ENCODE data around the gene EVA1C.
"Not testable (repeated sequence)": the region's sequence is repeated elsewhere in the genome, so short reads cannot be mapped to it uniquely, and the experiment has no call there.

EVA1C gene

GRCh38 chr21:32389337-32390015, 23.0 kb upstream of the EVA1C start:
- DNase-seq (ENCODE audit: low read depth in 2 of 2, low spot score in 1 of 2): no peak

DNA sequence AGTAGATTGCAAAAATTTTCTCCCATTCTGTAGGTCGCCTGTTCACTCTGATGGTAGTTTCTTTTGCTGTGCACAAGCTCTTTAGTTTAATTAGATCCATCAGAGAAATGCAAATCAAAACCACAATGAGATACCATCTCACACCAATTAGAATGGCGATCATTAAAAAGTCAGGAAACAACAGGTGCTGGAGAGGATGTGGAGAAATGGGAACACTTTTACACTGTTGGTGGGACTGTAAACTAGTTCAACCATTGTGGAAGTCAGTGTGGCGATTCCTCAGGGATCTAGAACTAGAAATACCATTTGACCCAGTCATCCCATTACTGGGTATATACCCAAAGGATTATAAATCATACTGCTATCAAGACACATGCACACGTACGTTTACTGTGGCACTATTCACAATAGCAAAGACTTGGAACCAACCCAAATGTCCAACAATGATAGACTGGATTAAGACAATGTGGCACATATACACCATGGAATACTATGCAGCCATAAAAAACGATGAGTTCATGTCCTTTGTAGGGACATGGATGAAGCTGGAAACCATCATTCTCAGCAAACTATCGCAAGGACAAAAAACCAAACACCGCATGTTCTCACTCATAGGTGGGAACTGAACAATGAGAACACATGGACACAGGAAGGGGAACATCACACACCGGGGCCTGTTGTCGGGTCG, 21.8 kb upstream of the EVA1C start:
- not testable (repeated sequence) for DNase-seq (ENCODE audit: low read depth in 2 of 2, low spot score in 1 of 2)

DNA sequence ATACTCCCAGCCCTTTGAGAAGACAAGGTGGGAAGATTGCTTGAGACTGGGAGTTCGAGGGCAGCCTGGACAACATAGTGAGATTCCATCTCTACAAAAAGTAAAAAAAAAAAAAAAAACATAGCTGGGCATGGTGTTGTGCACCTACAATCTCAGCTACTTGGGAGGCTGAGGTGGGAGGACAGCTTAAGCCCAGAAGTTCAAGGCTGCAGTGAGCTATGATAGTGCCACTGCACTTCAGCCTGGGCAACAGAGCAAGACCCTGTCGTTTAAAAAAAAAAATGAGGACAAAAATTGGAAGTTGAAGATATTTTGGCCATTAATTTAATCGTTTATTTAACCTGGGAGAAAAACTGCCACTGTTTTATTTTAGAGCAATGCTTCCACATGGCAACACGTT, 20.8 kb upstream of the EVA1C start:
- DNase-seq (ENCODE audit: low read depth in 2 of 2, low spot score in 1 of 2): no peak

GRCh38 chr21:32392299-32392879, 20.1 kb upstream of the EVA1C start:
- no peak for DNase-seq (ENCODE audit: low read depth in 2 of 2, low spot score in 1 of 2)

GRCh38 chr21:32392880-32393676, 19.4 kb upstream of the EVA1C start, which contains the start of gene URB1:
Gene URB1 (minus strand): TSS chr21:32393012. CDS start chr21:32392910, 102 bp downstream.
- DNase-seq (ENCODE audit: low read depth in 2 of 2, low spot score in 1 of 2): peak; percentile 91 to 93

GRCh38 chr21:32393677-32394001, 18.9 kb upstream of the EVA1C start:
- DNase-seq (ENCODE audit: low read depth in 2 of 2, low spot score in 1 of 2): no peak

DNA sequence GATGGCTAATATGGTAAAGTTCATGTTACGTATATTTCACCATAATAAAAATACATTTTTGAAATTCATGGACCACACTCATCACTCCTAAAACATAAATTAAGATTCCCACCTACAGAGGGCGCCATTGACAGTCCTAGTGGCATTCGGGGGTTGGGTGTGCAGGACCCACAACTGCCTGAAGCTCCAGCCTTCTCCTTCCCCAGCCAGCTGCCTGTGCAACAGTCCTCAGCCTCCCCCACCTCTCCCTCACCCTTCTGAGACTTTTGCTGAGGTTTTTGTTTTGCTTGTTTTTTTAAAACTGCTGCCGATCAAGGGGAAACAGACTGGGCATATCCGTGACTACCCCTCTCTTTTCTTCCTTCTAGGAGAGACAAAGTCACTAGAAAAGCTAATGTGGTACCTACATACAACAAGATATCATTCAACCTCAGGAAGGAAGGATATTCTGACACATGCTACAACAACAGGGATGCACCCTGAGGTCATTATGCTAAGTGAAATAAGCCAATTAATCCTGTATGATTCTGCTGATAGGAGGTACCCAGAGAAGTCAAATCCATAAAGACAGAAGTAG, 9.2 kb upstream of the EVA1C start:
- DNase-seq (ENCODE audit: low read depth in 2 of 2, low spot score in 1 of 2): peak in 1 of 2 donors; percentile 28

- DNase-seq (ENCODE audit: low read depth in 2 of 2, low spot score in 1 of 2): no peak
These were observed 6.1 kb upstream of the EVA1C start for GRCh38 chr21:32406405-32406804.

DNA sequence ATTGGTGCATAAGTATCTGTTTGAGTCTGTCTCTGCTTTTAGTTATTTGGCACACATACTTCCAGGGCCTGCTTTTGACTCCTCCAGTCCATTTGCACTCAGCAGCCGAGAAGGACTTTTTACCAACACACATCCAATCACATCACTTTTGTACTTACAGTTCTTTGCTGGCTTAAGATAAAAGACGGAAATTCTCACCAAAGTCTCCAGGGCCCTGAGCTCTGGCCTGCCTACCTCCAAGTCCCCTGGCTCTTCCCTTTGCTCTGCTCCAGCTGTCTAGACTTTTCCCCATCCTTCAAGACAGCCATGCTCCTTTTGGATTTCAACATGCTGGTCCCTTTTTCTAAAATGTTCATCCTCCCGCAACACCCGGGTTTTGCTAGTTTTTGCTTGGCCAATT, 2.2 kb upstream of the EVA1C start:
- no peak for DNase-seq (ENCODE audit: low read depth in 2 of 2, low spot score in 1 of 2)

GRCh38 chr21:32410916-32411315, 1.6 kb upstream of the EVA1C start:
- DNase-seq (ENCODE audit: low read depth in 2 of 2, low spot score in 1 of 2): no peak

DNA sequence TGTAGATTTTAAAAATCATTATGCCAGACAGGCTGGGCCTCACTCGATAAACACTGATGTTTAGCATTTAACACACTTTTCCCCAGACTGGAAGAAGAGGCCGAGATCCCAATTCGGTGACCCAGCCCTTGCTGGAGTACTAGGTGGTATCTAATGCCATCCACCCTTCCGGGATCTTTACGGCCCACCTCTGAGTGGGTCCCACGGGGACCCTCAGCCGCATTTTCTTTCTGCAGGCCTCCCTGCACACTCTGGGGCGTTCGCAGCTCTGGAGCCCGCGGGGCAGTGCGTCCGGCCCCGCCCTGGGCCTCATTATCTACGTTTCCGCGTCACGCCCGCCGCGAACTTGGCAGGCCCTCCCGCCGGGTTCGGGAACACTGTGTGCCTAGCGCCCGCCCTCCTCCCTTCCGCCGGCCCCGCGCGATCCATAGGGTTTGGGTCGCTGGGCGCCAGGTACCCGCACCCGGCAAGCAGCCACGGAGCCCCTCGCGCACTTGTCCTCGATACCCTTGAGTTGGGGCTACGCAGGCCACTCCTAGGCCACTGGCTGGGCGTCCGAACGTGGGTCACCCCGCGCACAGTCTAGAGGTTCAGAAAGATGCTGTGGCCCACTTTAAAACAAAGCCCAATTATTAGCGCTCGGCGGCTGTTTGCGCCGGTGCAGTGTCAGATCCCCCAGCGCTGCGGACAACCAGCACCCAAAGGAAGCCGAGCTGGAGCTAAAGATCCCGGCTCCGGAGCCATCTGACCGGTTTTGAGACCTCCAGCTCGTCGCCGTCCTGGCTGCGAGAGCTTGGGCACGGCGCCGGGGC, 950 bp upstream of the EVA1C start:
- peak; percentile 28 to 38 for DNase-seq (ENCODE audit: low read depth in 2 of 2, low spot score in 1 of 2)

DNA sequence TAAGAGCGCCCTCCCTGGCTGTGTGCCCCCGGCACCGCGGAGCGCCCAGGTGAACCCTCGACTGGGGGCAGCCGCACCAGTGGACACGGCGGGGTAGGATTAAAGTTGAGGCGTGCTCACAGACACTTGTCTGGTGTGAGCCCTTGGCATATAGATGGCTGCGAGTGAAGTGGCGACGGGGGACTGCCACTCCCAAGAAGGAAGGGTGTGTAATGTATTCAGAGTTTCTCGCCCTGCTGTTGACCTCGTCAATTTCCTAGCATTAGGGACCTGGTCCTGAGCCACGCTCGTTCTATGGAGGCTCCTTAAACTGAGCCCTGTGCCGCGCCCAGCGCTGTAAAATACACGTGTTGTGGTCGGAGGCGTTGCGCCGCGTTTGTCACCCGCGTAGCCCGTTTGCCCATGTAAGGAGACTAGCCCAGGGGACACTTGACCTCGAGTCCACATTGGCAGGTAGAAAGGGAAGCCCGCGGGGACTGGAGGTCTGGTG, 554 bp downstream of the EVA1C start:
- no peak for DNase-seq (ENCODE audit: low read depth in 2 of 2, low spot score in 1 of 2)

DNA sequence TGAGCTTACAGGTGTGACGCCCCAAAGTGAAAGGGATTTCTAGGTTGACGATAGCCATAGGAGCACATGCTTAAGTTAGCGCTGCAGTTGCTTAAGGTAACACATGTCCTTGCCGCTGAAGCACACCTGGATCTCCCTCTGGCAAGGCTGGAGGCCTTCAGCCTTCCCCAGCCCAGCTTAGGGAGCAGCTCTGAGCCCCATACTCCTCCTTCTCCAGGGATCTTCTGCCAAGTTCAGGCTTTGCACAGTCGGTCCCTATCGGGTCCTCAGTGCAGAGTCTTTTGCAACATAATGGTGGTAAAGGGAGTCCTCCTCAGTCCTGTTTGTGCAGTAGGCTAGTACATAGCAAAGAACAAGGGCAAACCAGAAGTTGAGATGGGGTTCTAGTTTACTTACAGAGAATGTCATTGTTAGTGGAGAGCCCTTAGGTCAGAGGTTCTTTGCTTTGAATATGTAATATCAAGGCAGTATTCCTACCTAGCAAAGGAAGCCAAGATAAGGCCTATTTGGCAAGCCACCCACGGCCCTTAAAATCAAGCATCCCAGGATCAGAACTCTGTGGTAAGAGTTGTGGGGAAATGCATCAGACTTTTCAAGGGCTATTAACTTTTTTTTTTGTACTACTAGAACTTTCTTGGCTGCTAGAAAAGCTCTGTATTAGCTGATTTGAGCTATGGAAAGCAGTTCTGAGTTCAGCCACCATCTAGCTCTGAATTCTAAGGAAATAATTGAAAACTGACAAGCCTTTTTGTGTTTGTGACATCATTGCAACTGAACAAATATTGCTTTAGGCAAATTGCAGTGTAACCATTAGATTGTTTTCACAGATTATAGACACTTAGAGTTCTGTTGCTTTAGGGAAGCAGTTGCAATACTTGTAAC, 1.4 kb downstream of the EVA1C start:
- DNase-seq (ENCODE audit: low read depth in 2 of 2, low spot score in 1 of 2): no peak

DNA sequence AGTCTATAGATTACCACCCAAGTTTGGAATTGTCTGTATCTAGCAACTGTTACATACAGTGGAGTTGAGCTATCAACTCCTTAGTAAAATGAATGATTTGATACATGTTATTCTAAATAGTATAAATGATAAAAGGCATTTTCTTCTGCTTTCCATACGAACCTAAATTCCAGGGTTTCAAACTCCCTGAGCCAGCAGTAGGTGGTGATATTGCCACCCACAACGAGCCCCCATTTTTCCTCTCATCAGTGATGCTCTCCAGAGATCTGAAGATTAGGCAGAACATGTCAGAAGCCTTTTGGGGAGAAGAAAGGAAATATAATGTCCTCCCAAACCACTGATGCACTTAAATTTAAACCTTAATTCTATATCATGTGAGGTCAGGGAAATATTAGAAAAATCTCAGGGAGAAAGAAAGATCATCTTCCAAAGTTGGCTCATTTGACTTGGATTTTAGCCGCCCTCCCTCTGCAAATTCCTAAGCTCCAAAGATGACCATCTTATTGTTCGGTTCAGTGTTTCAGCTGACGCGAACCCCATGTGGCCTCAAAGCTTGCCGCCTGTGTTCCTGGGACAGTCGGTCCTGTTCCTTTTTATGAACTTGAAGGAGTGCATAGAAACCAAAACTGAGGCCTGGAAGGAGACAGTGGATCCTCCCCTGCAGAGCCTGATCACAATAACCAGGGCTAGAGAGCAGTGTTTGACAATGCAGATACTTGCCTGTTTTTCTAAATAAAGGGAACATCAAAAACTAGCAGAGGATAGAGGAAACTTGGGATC, 2.3 kb downstream of the EVA1C start:
- DNase-seq (ENCODE audit: low read depth in 2 of 2, low spot score in 1 of 2): no peak

DNA sequence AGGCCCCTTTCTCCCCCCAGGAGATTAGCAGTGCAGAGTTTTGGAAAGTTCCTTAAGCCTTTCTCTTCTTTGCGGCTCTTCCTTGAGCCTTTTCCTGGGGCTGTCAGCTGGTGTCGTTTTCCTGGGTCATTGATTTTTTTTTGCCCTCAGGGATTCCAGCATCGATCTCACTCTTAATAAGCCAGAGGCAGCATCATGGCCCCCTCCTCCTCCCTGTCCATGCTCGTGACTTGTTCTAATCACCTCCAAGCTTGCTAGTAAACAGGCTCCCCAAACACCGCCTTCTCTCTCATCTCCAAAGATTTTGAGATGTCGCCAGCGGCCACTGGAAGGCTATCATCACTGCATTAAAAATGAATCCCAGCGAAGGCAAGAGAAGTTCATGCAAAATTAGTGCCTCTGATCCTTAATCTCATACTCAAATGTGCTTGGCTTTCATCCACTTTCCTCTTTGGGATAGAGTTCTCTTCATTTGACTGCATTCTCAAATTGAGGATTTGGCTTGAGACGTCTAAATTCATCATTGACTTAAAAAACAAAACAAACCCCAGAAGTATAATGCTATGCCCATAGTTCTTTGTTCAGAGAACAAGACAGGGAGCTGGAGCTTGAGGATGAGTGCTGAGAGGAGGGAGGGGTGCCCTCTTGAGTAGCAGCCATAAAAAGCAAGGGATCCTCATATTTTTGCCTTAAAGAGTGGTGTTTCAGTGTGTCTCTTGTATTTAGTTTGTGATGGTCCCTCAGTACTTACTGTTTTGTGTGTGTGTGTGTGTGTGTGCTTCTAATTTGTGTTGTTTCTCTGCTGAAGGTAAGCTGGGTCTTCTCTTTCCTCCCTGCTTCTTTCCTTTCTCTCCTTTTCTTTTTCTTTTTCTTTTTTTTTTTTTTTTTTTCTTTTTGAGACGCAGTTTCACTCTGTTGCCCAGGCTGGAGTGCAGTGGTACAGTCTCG, 3.2 kb downstream of the EVA1C start:
- no peak for DNase-seq (ENCODE audit: low read depth in 2 of 2, low spot score in 1 of 2)

GRCh38 chr21:32418146-32418545, 5.6 kb downstream of the EVA1C start:
- no peak for DNase-seq (ENCODE audit: low read depth in 2 of 2, low spot score in 1 of 2)

GRCh38 chr21:32422064-32422463, 9.6 kb downstream of the EVA1C start:
- no peak for DNase-seq (ENCODE audit: low read depth in 2 of 2, low spot score in 1 of 2)
